ENCODE results near the gene ITPKA. TPM values are rescaled to one million over a fixed set of nuclear protein-coding genes. Genes with fewer than 3 reads are reported as not detected.
A peak's percentile ranks its signal among the peaks of the same experiment; 100 is the strongest.

ITPKA gene
- total and polyA plus RNA-seq, 2 of the 13 experiments (the other 11 are each of a cell fraction or from before 2014, with no cell fraction given): 13.2 to 41.3 TPM

DNA sequence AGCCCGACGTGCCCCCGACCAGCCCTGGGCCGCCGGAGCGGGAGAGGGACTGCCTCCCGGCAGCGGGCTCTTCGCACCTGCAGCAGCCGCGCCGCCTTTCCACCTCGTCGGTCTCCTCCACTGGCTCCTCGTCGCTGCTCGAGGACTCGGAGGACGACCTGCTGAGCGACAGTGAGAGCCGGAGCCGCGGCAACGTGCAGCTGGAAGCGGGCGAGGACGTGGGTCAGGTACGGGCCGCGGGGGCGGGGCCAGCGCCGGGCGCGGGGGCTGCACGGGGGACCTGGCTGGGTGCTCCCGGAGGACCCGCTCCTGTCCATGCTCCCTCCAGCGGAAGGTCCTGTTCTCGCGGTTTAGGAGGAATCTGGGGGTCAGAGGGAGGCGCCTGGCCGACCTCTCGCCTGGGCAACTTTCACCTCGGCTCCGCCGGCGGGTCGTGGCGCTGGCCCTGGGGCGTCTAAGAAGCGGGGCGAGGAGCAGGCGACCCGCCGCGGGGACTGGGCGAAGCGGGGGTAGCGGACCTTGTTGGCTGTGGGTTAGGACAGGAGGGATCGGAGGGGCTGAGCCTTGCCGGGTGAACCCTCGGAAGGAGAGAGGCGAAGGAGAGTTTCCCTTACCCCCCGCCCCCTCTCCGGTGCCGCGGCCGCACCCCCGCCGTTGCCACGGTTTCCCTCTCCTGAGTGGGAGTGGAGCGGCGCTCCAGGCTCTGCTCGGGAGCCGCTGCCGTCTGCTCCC lies 682 bp downstream of the ITPKA start (continued):
- TF ChIP-seq, protein P1, sequence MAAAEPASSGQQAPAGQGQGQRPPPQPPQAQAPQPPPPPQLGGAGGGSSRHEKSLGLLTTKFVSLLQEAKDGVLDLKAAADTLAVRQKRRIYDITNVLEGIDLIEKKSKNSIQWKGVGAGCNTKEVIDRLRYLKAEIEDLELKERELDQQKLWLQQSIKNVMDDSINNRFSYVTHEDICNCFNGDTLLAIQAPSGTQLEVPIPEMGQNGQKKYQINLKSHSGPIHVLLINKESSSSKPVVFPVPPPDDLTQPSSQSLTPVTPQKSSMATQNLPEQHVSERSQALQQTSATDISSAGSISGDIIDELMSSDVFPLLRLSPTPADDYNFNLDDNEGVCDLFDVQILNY (CRISPR knock-in tag; conservative IDR thresholded peaks at IDR 0.05): peak; percentile 24; the same call in 1 of the 2 replicates
- TF ChIP-seq ZHX1 (CRISPR knock-in tag; IDR thresholded peaks at IDR 0.05; ENCODE audit: low read depth): no peak
- TF ChIP-seq ZNF335 (CRISPR knock-in tag; IDR thresholded peaks at IDR 0.05): 0 out of 2 replicates have a peak, but pooled peaks have one; percentile 19
- 0 out of 2 replicates have a peak, but pooled peaks have one; percentile 35 for TF ChIP-seq MZF1 (CRISPR knock-in tag; IDR thresholded peaks at IDR 0.05; ENCODE audit: borderline replicate concordance)
- TF ChIP-seq, protein P2, sequence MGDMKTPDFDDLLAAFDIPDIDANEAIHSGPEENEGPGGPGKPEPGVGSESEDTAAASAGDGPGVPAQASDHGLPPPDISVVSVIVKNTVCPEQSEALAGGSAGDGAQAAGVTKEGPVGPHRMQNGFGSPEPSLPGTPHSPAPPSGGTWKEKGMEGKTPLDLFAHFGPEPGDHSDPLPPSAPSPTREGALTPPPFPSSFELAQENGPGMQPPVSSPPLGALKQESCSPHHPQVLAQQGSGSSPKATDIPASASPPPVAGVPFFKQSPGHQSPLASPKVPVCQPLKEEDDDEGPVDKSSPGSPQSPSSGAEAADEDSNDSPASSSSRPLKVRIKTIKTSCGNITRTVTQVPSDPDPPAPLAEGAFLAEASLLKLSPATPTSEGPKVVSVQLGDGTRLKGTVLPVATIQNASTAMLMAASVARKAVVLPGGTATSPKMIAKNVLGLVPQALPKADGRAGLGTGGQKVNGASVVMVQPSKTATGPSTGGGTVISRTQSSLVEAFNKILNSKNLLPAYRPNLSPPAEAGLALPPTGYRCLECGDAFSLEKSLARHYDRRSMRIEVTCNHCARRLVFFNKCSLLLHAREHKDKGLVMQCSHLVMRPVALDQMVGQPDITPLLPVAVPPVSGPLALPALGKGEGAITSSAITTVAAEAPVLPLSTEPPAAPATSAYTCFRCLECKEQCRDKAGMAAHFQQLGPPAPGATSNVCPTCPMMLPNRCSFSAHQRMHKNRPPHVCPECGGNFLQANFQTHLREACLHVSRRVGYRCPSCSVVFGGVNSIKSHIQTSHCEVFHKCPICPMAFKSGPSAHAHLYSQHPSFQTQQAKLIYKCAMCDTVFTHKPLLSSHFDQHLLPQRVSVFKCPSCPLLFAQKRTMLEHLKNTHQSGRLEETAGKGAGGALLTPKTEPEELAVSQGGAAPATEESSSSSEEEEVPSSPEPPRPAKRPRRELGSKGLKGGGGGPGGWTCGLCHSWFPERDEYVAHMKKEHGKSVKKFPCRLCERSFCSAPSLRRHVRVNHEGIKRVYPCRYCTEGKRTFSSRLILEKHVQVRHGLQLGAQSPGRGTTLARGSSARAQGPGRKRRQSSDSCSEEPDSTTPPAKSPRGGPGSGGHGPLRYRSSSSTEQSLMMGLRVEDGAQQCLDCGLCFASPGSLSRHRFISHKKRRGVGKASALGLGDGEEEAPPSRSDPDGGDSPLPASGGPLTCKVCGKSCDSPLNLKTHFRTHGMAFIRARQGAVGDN (CRISPR knock-in tag; IDR thresholded peaks at IDR 0.05): peak; percentile 73
- TF ChIP-seq ZMYM4 (CRISPR knock-in tag; IDR thresholded peaks at IDR 0.05): no peak
- TF ChIP-seq JUNB (CRISPR knock-in tag; IDR thresholded peaks at IDR 0.05; ENCODE audit: borderline replicate concordance): no peak
- TF ChIP-seq GATAD1 (CRISPR knock-in tag; IDR thresholded peaks at IDR 0.05): no peak
- peak; percentile 35; the same call in 1 of the 2 replicates for TF ChIP-seq ZNF704 (CRISPR knock-in tag; IDR thresholded peaks at IDR 0.05; ENCODE audit: borderline replicate concordance)
- TF ChIP-seq HDAC2 (CRISPR knock-in tag; IDR thresholded peaks at IDR 0.05): peak; percentile 21; the same call in 1 of the 2 replicates
- peak; percentile 28; the same call in 1 of the 2 replicates for TF ChIP-seq RXRB (CRISPR knock-in tag; IDR thresholded peaks at IDR 0.05; ENCODE audit: borderline replicate concordance)
- TF ChIP-seq TARDBP (CRISPR knock-in tag; IDR thresholded peaks at IDR 0.05): peak; percentile 46
- TF ChIP-seq ZNF790 (CRISPR knock-in tag; IDR thresholded peaks at IDR 0.05; ENCODE audit: borderline replicate concordance): no peak
- TF ChIP-seq ZNF414 (CRISPR knock-in tag; IDR thresholded peaks at IDR 0.05): 0 out of 2 replicates have a peak, but pooled peaks have one; percentile 22
- no peak for TF ChIP-seq MIER3 (CRISPR knock-in tag; IDR thresholded peaks at IDR 0.05; ENCODE audit: borderline replicate concordance)
- TF ChIP-seq MAZ (IDR thresholded peaks at IDR 0.05; ENCODE audit: borderline replicate concordance, low read depth, low read length): peak; percentile 63; the same call in 1 of the 2 replicates
- TF ChIP-seq MAZ (CRISPR knock-in tag; IDR thresholded peaks at IDR 0.05; ENCODE audit: low read depth): peak; percentile 34; the same call in 1 of the 2 replicates
